ENCODE data around the gene SLC24A4.

GRCh38 chr14:92276074-92276473, 46.9 kb upstream of the SLC24A4 start:
- no peak for TF ChIP-seq CTCF (conservative IDR thresholded peaks at IDR 0.05 in 1 of 2, IDR thresholded peaks at IDR 0.05 in 1 of 2; ENCODE audit: extremely low read depth in 1 of 2, insufficient read depth in 1 of 2, low read depth in 1 of 2, low read length in 2 of 2)
- no peak for TF ChIP-seq EZH2 (IDR thresholded peaks at IDR 0.05; ENCODE audit: borderline replicate concordance, low read length)
